Measurements from ENCODE around the gene RAI2. TPM values are rescaled to one million over a fixed set of nuclear protein-coding genes. Genes with fewer than 3 reads are reported as not detected.

The RAI2 gene
- total RNA-seq, 1 donor from 2014 or later: not detected

DNA sequence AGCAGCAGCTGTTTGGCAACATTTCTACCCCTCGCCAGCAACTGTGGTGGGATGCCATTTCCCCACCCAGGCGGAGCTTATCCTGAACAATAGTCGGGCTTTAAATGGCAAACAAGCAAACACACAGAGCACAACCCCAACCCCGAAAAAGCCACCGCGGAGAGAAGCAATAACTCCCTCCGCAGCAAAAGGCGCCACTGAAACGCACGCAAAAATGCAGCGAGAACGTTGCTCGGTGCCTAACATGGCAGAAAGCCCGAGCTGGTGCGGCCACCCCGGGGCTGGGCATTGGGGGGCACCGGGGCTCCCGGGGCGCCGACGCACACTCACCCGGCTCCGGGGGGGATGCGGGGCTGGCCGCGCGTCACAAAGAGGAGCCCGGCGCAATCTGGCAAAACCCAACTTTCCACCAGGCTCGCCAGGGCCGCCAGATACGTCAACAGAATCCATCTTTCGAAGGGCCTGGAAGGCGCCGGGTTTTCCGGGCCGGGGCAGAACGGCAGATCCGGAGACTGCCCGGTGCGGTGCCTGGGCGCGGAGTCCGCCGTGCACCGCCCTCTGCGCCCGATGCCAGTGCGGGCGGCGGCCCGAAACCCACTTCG lies 818 bp downstream of the RAI2 start:
- Mint-ChIP-seq H3K36me3 (no peaks in the 10 kb centered on the region), H3K9me3 (peaks cover 6% of the 10 kb centered on the region)

DNA sequence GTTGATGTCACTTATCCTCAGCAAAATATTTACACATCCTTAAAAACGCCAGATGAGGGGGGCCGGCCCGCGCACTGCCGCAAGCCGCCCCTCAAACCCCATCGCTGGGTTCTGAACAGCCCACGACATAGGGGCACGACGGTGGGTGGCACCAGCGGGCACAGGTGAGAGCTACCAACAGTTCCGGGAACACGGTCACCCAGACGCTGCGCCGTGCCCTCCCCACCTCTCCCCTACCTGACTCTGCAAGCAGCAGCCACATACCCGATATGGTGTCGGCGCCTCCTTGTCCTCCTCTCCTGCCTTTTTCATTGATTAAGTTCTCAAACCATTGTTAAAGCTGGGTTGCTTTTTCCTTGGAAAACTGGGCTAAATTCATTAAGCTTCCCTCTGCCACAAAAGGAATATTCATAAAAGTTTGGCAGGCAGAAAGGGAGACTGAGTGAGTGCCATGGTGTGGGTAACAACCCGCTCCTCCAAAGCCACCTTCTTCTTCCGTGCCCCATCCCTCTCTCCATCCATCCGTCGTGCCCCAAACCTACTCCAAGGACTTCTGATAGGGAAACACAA lies 1.4 kb downstream of the RAI2 start:
- Mint-ChIP-seq H3K27ac (no peak overlapping the region), H3K27me3 (ENCODE audit: insufficient read depth, low read depth) (peaks cover 33% of the 10 kb centered on the region), H3K36me3 (no peaks in the 10 kb centered on the region), H3K4me1 (peaks cover 14% of the 10 kb centered on the region), H3K9me3 (peaks cover 6% of the 10 kb centered on the region), H3K4me3 (peak overlapping the region; percentile 87)
- DNase-seq (ENCODE audit: low spot score): peak; percentile 16
- Histone ChIP-seq H4K20me1 (ENCODE audit: low read depth) (no peaks in the 10 kb centered on the region), H3K9ac (no peak overlapping the region), H3K27me3 (peaks cover 86% of the 10 kb centered on the region), H3K4me3 (peak overlapping the region; percentile 58), H3K36me3 (no peaks in the 10 kb centered on the region), H2AFZ (replicated peaks) (no peak overlapping the region), H3K27ac (no peak overlapping the region), H3K4me2 (peak overlapping the region; percentile 85), H3F3A (ENCODE audit: low read depth) (peaks cover 10% of the 10 kb centered on the region), H3K4me1 (peaks cover 6% of the 10 kb centered on the region), H3K79me2 (ENCODE audit: low read depth) (no peaks in the 10 kb centered on the region), H3K9me3 (ENCODE audit: low read depth) (no peaks in the 10 kb centered on the region)
- TF ChIP-seq, protein P1, sequence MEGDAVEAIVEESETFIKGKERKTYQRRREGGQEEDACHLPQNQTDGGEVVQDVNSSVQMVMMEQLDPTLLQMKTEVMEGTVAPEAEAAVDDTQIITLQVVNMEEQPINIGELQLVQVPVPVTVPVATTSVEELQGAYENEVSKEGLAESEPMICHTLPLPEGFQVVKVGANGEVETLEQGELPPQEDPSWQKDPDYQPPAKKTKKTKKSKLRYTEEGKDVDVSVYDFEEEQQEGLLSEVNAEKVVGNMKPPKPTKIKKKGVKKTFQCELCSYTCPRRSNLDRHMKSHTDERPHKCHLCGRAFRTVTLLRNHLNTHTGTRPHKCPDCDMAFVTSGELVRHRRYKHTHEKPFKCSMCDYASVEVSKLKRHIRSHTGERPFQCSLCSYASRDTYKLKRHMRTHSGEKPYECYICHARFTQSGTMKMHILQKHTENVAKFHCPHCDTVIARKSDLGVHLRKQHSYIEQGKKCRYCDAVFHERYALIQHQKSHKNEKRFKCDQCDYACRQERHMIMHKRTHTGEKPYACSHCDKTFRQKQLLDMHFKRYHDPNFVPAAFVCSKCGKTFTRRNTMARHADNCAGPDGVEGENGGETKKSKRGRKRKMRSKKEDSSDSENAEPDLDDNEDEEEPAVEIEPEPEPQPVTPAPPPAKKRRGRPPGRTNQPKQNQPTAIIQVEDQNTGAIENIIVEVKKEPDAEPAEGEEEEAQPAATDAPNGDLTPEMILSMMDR (IDR thresholded peaks at IDR 0.05): no peak
- peak; percentile 64 for TF ChIP-seq EZH2 (IDR thresholded peaks at IDR 0.05)

More for the DNA sequence above, 818 bp downstream of the RAI2 start:
- no peaks in the 10 kb centered on the region for H3K9me3 ChIP-seq (ENCODE audit: low read depth)
- Mint-ChIP-seq H3K27ac (no peak overlapping the region), H3K27me3 (ENCODE audit: insufficient read depth, low read depth) (peaks cover 33% of the 10 kb centered on the region), H3K4me1 (peaks cover 14% of the 10 kb centered on the region), H3K4me3 (peak overlapping the region; percentile 87)
- no peak overlapping the region for H3K9ac ChIP-seq
- peaks cover 92% of the 10 kb centered on the region for H3K27me3 ChIP-seq
- H3K36me3 ChIP-seq: no peaks in the 10 kb centered on the region
- peaks cover 10% of the 10 kb centered on the region for H3F3A ChIP-seq (ENCODE audit: low read depth)
- no peak overlapping the region for H3K27ac ChIP-seq
- no peaks in the 10 kb centered on the region for H3K79me2 ChIP-seq (ENCODE audit: low read depth)
- peak overlapping the region; percentile 72 for H2AFZ ChIP-seq (replicated peaks)
- H3K4me1 ChIP-seq: peaks cover 6% of the 10 kb centered on the region
- H4K20me1 ChIP-seq (ENCODE audit: low read depth): no peaks in the 10 kb centered on the region
- TF ChIP-seq EZH2 (IDR thresholded peaks at IDR 0.05): peak; percentile 59
- peak; percentile 56 for TF ChIP-seq EZH2phosphoT487 (IDR thresholded peaks at IDR 0.05)
- TF ChIP-seq, protein P1 (IDR thresholded peaks at IDR 0.05): no peak
- peak; percentile 39 for DNase-seq (ENCODE audit: low spot score)
- peak overlapping the region; percentile 58 for H3K4me3 ChIP-seq
- peak overlapping the region; percentile 85 for H3K4me2 ChIP-seq

DNA sequence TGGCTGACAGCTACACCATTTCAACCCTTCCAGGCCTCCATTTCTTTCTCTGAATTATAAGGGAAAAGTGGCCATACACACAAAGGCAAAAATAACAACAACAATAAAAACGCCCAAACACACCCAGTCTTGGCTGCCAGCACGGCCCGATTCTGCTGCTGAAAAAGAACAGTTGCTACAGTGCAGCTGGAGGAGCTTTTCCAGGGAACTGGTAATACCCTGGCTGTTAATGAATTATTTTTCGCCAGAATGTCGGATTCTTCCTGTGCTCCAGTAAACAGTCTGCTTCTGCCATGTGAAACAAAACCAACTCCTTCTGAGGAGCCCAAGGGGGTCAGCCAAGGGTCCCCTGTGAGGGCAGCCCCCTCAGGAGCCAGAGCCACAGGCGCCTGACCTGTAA lies 6.6 kb downstream of the RAI2 start:
- Mint-ChIP-seq H3K36me3 (no peaks in the 10 kb centered on the region), H3K27me3 (ENCODE audit: insufficient read depth, low read depth) (peaks cover 25% of the 10 kb centered on the region), H3K4me3 (no peak overlapping the region), H3K9me3 (peaks cover 2% of the 10 kb centered on the region), H3K27ac (no peak overlapping the region), H3K4me1 (peaks cover 6% of the 10 kb centered on the region)
- H3K4me3 ChIP-seq: no peak overlapping the region
- H4K20me1 ChIP-seq (ENCODE audit: low read depth): no peaks in the 10 kb centered on the region
- peaks cover 6% of the 10 kb centered on the region for H3K4me1 ChIP-seq
- no peak overlapping the region for H3K9ac ChIP-seq
- no peaks in the 10 kb centered on the region for H3K9me3 ChIP-seq (ENCODE audit: low read depth)
- DNase-seq (ENCODE audit: low spot score): no peak
- H2AFZ ChIP-seq (replicated peaks): no peak overlapping the region
- no peak overlapping the region for H3K4me2 ChIP-seq
- H3K27me3 ChIP-seq: peaks cover 39% of the 10 kb centered on the region
- no peaks in the 10 kb centered on the region for H3K36me3 ChIP-seq
- TF ChIP-seq, protein P1 (IDR thresholded peaks at IDR 0.05): no peak
- TF ChIP-seq EZH2phosphoT487 (IDR thresholded peaks at IDR 0.05) (no peak), EZH2 (IDR thresholded peaks at IDR 0.05) (no peak)
- H3F3A ChIP-seq (ENCODE audit: low read depth): peaks cover 2% of the 10 kb centered on the region
- H3K79me2 ChIP-seq (ENCODE audit: low read depth): no peaks in the 10 kb centered on the region
- no peak overlapping the region for H3K27ac ChIP-seq
